ENCODE data around the gene IQCM. TPM values are rescaled to one million over a fixed set of nuclear protein-coding genes. Genes with fewer than 3 reads are reported as not detected.

Gene IQCM
- total RNA-seq, 2 donors from 2014 or later: not detected

- Mint-ChIP-seq H3K9me3 (peaks cover 2 to 3% of the 10 kb centered on the region in 2 donors), H3K27me3 (ENCODE audit: low read depth) (no peaks in the 10 kb centered on the region)
- ATAC-seq (replicated peaks in 1 of 2): no peak
Measured at GRCh38 chr4:149699642-149700041, 116.0 kb downstream of the IQCM start.

GRCh38 chr4:149690726-149691125, 124.9 kb downstream of the IQCM start:
- no peaks in the 10 kb centered on the region for H3K36me3 Mint-ChIP-seq (ENCODE audit: insufficient read depth in 2 of 2)
- ATAC-seq (replicated peaks in 1 of 2) (no peak), DNase-seq (no peak)
- no peaks in the 10 kb centered on the region for H3K27me3 Mint-ChIP-seq (ENCODE audit: low read depth)
- H3K4me3 Mint-ChIP-seq: no peak overlapping the region
- H3K9me3 Mint-ChIP-seq: peaks cover 0 to 6% of the 10 kb centered on the region in 2 donors
- H3K4me1 Mint-ChIP-seq (ENCODE audit: low read depth): no peaks in the 10 kb centered on the region
- H3K27ac Mint-ChIP-seq: no peak overlapping the region

More at GRCh38 chr4:149699642-149700041, 116.0 kb downstream of the IQCM start:
- no peak overlapping the region for H3K27ac Mint-ChIP-seq
- no peak for DNase-seq
- H3K36me3 Mint-ChIP-seq (ENCODE audit: insufficient read depth in 2 of 2): no peaks in the 10 kb centered on the region
- H3K4me3 Mint-ChIP-seq: no peak overlapping the region
- no peaks in the 10 kb centered on the region for H3K4me1 Mint-ChIP-seq (ENCODE audit: low read depth)

GRCh38 chr4:149684516-149684915, 131.1 kb downstream of the IQCM start:
- Mint-ChIP-seq H3K27me3 (ENCODE audit: low read depth) (no peaks in the 10 kb centered on the region), H3K27ac (no peak overlapping the region), H3K36me3 (ENCODE audit: insufficient read depth in 2 of 2) (no peaks in the 10 kb centered on the region), H3K4me1 (ENCODE audit: low read depth) (no peaks in the 10 kb centered on the region), H3K4me3 (no peak overlapping the region), H3K9me3 (peaks cover 0 to 4% of the 10 kb centered on the region in 2 donors)
- ATAC-seq (replicated peaks in 1 of 2) (no peak), DNase-seq (no peak)

- peaks cover 16% of the 10 kb centered on the region in 2 donors for H3K9me3 Mint-ChIP-seq
- ATAC-seq (replicated peaks in 1 of 2) (no peak), DNase-seq (no peak)
- no peak overlapping the region for H3K27ac Mint-ChIP-seq
- H3K4me1 Mint-ChIP-seq (ENCODE audit: low read depth): no peaks in the 10 kb centered on the region
- no peak overlapping the region for H3K4me3 Mint-ChIP-seq
- H3K27me3 Mint-ChIP-seq (ENCODE audit: low read depth): no peaks in the 10 kb centered on the region
- H3K36me3 Mint-ChIP-seq (ENCODE audit: insufficient read depth in 2 of 2): peaks cover 2% of the 10 kb centered on the region in 2 donors
Measured at GRCh38 chr4:149676076-149676475, 139.6 kb downstream of the IQCM start.

GRCh38 chr4:149645790-149646189, 169.9 kb downstream of the IQCM start:
- Mint-ChIP-seq H3K36me3 (ENCODE audit: insufficient read depth in 2 of 2) (no peaks in the 10 kb centered on the region), H3K4me1 (ENCODE audit: low read depth) (no peaks in the 10 kb centered on the region), H3K27me3 (ENCODE audit: low read depth) (no peaks in the 10 kb centered on the region), H3K27ac (no peak overlapping the region), H3K9me3 (peaks cover 2 to 4% of the 10 kb centered on the region in 2 donors), H3K4me3 (no peak overlapping the region)
- ATAC-seq (replicated peaks in 1 of 2): no peak
- no peak for DNase-seq

- H3K36me3 Mint-ChIP-seq (ENCODE audit: insufficient read depth in 2 of 2): no peaks in the 10 kb centered on the region
- DNase-seq (no peak), ATAC-seq (replicated peaks in 1 of 2) (no peak)
- no peaks in the 10 kb centered on the region for H3K4me1 Mint-ChIP-seq (ENCODE audit: low read depth)
- no peaks in the 10 kb centered on the region for H3K27me3 Mint-ChIP-seq (ENCODE audit: low read depth)
- H3K9me3 Mint-ChIP-seq: peaks cover 2% of the 10 kb centered on the region in 2 donors
- H3K27ac Mint-ChIP-seq: no peak overlapping the region
- no peak overlapping the region for H3K4me3 Mint-ChIP-seq
Measured at GRCh38 chr4:149638073-149638472, 177.6 kb downstream of the IQCM start.

GRCh38 chr4:149634368-149634767, 181.3 kb downstream of the IQCM start:
- H3K4me3 Mint-ChIP-seq: no peak overlapping the region
- H3K27me3 Mint-ChIP-seq (ENCODE audit: low read depth): no peaks in the 10 kb centered on the region
- H3K9me3 Mint-ChIP-seq: peaks cover 2% of the 10 kb centered on the region in 2 donors
- no peaks in the 10 kb centered on the region for H3K36me3 Mint-ChIP-seq (ENCODE audit: insufficient read depth in 2 of 2)
- no peaks in the 10 kb centered on the region for H3K4me1 Mint-ChIP-seq (ENCODE audit: low read depth)
- no peak for DNase-seq
- no peak overlapping the region for H3K27ac Mint-ChIP-seq
- no peak for ATAC-seq (replicated peaks in 1 of 2)

GRCh38 chr4:149631629-149632028, 184.0 kb downstream of the IQCM start:
- Mint-ChIP-seq H3K9me3 (peaks cover 3% of the 10 kb centered on the region in 2 donors), H3K36me3 (ENCODE audit: insufficient read depth in 2 of 2) (no peaks in the 10 kb centered on the region), H3K4me3 (no peak overlapping the region), H3K27ac (no peak overlapping the region), H3K4me1 (ENCODE audit: low read depth) (no peaks in the 10 kb centered on the region), H3K27me3 (ENCODE audit: low read depth) (no peaks in the 10 kb centered on the region)
- no peak for DNase-seq
- ATAC-seq (replicated peaks in 1 of 2): no peak

- no peak for ATAC-seq (replicated peaks in 1 of 2)
- Mint-ChIP-seq H3K9me3 (peaks cover 1 to 5% of the 10 kb centered on the region in 2 donors), H3K4me3 (no peak overlapping the region), H3K27me3 (ENCODE audit: low read depth) (no peaks in the 10 kb centered on the region), H3K27ac (no peak overlapping the region), H3K36me3 (ENCODE audit: insufficient read depth in 2 of 2) (no peaks in the 10 kb centered on the region), H3K4me1 (ENCODE audit: low read depth) (no peaks in the 10 kb centered on the region)
- DNase-seq: no peak
Measured at GRCh38 chr4:149630064-149630463, 185.6 kb downstream of the IQCM start.

GRCh38 chr4:149605601-149606378, 209.9 kb downstream of the IQCM start:
- H3K4me3 Mint-ChIP-seq: no peak overlapping the region
- ATAC-seq (replicated peaks in 1 of 2): no peak
- no peaks in the 10 kb centered on the region for H3K4me1 Mint-ChIP-seq (ENCODE audit: low read depth)
- H3K36me3 Mint-ChIP-seq (ENCODE audit: insufficient read depth in 2 of 2): no peaks in the 10 kb centered on the region
- H3K27me3 Mint-ChIP-seq (ENCODE audit: low read depth): no peaks in the 10 kb centered on the region
- no peak overlapping the region for H3K27ac Mint-ChIP-seq
- peaks cover 1 to 13% of the 10 kb centered on the region in 2 donors for H3K9me3 Mint-ChIP-seq
- DNase-seq: no peak

- no peak overlapping the region for H3K27ac Mint-ChIP-seq
- H3K36me3 Mint-ChIP-seq (ENCODE audit: insufficient read depth in 2 of 2): no peaks in the 10 kb centered on the region
Measured at GRCh38 chr4:149604827-149605226, 210.8 kb downstream of the IQCM start.

GRCh38 chr4:149595500-149595899, 220.1 kb downstream of the IQCM start:
- DNase-seq (no peak), ATAC-seq (replicated peaks in 1 of 2) (no peak)
- H3K27me3 Mint-ChIP-seq (ENCODE audit: low read depth): no peaks in the 10 kb centered on the region
- H3K9me3 Mint-ChIP-seq: peaks cover 4 to 8% of the 10 kb centered on the region in 2 donors
- H3K27ac Mint-ChIP-seq: no peak overlapping the region
- no peaks in the 10 kb centered on the region for H3K4me1 Mint-ChIP-seq (ENCODE audit: low read depth)
- no peak overlapping the region for H3K4me3 Mint-ChIP-seq
- H3K36me3 Mint-ChIP-seq (ENCODE audit: insufficient read depth in 2 of 2): no peaks in the 10 kb centered on the region

More at GRCh38 chr4:149604827-149605226, 210.8 kb downstream of the IQCM start:
- Mint-ChIP-seq H3K9me3 (peaks cover 1 to 13% of the 10 kb centered on the region in 2 donors), H3K27me3 (ENCODE audit: low read depth) (no peaks in the 10 kb centered on the region), H3K4me3 (no peak overlapping the region), H3K4me1 (ENCODE audit: low read depth) (no peaks in the 10 kb centered on the region)
- ATAC-seq (replicated peaks in 1 of 2) (no peak), DNase-seq (no peak)

GRCh38 chr4:149589826-149590225, 225.8 kb downstream of the IQCM start:
- Mint-ChIP-seq H3K9me3 (peaks cover 4 to 8% of the 10 kb centered on the region in 2 donors), H3K36me3 (ENCODE audit: insufficient read depth in 2 of 2) (no peaks in the 10 kb centered on the region), H3K27me3 (ENCODE audit: low read depth) (no peaks in the 10 kb centered on the region), H3K27ac (no peak overlapping the region), H3K4me3 (no peak overlapping the region), H3K4me1 (ENCODE audit: low read depth) (no peaks in the 10 kb centered on the region)
- no peak for DNase-seq
- ATAC-seq (replicated peaks in 1 of 2): no peak

GRCh38 chr4:149584722-149585121, 230.9 kb downstream of the IQCM start:
- Mint-ChIP-seq H3K9me3 (peaks cover 0 to 2% of the 10 kb centered on the region in 2 donors), H3K4me3 (no peak overlapping the region), H3K4me1 (ENCODE audit: low read depth) (no peaks in the 10 kb centered on the region), H3K27ac (no peak overlapping the region), H3K36me3 (ENCODE audit: insufficient read depth in 2 of 2) (no peaks in the 10 kb centered on the region), H3K27me3 (ENCODE audit: low read depth) (no peaks in the 10 kb centered on the region)
- DNase-seq: no peak
- ATAC-seq (replicated peaks in 1 of 2): no peak
